Dermis microvascular lymphatic vessel endothelial cell (primary cell): ENCODE data around the gene MMRN2. TPM values are rescaled to one million over a fixed set of nuclear protein-coding genes. Genes with fewer than 3 reads are reported as not detected.

Experiments
- DNase-seq, 2 donors: peaks; one replicate each; pipeline versions ENCODE4 v3.0.0 to v3.0.0-alpha.2; 2010; ENCODE audit warnings: low read depth in 2 of 2
- total RNA-seq: library from RNA; depleted of rRNA; stranded (reverse); fragments of >200 nt; gene quantifications from 2 replicates; pipeline ENCODE4 v1.2.1, GENCODE V29; 2014

The MMRN2 gene
- total RNA-seq, 1 donor from 2014 or later = 108 TPM

DNA sequence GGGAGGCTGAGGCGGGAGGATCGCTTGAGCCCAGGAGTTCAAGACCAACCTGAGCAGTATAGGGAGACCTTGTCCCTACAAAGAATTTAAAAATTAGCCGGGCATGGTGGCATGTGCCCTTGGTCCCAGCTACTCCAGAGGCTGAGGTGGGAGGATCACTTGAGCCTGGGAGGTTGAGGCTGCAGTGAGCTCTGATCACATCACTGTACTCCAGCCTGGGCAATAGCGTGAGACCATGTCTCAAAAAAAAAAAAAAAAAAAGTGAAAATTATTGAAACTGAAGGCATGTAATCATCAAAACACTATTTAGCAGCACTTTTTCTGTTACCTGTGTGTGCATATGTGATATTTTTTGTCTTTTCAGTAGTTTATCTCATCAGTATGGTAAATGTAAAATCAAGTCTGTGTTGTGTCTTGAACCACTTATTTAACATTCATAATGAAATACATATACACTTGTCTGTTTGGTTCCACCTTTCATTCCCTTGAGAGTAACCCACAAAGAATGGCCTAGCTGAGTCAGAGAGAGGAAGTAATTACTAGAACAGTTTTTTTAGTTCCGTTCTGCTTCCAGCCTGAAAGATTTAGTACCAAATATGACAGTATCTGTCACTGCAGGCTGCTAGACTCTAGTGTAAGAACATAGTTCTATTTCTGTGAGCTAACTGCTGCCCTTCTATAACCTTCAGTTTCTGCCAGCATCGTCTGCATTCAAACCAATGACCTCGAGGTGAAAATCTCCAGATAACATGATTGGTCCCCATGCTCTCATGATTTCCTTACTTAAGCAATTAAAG lies 68.6 kb downstream of the MMRN2 start:
- peak; percentile 15 to 73 for DNase-seq

Other genes with a start within 250 kb of the MMRN2 start
- 0.13 TPM in 2 replicates for gene BMPR1A, start 201.0 kb downstream of the MMRN2 start, total RNA-seq
- 108 and 137 TPM in 2 replicates for gene SNCG, start 984 bp upstream of the MMRN2 start, total RNA-seq
- gene ADIRF, start 10.9 kb upstream of the MMRN2 start, total RNA-seq = 26.0 and 44.4 TPM in 2 replicates
- not detected in 2 replicates for gene FAM25A, start 62.7 kb upstream of the MMRN2 start, total RNA-seq
- 136 and 165 TPM in 2 replicates for gene GLUD1, start 137.2 kb upstream of the MMRN2 start, total RNA-seq
- gene SHLD2, start 137.6 kb upstream of the MMRN2 start, total RNA-seq = 17.6 and 18.1 TPM in 2 replicates